Nucleus accumbens (tissue), 56 donors: ENCODE data around the gene TNFRSF14.
"Not testable (repeated sequence)": the region's sequence is repeated elsewhere in the genome, so short reads cannot be mapped to it uniquely, and the experiment has no call there.

Experiments used
- DNase-seq, 56 donors: peaks; one replicate each; lab custom pipeline; 2025; lab: John Stamatoyannopoulos, UW

The TNFRSF14 gene

GRCh38 chr1:2550309-2550861, 5.8 kb upstream of the TNFRSF14 start:
- not testable (repeated sequence) for DNase-seq

GRCh38 chr1:2551544-2551943, 4.6 kb upstream of the TNFRSF14 start:
- not testable (repeated sequence) for DNase-seq

- DNase-seq, result no peak
Observed at GRCh38 chr1:2552189-2552588, 4.0 kb upstream of the TNFRSF14 start.

GRCh38 chr1:2553076-2553475, 3.1 kb upstream of the TNFRSF14 start:
- DNase-seq, result not testable (repeated sequence)

- no peak for DNase-seq
Observed at GRCh38 chr1:2553871-2554620, 2.1 kb upstream of the TNFRSF14 start.

- peak in 3 of 56 donors; percentile 4 to 15 (median 11) for DNase-seq
Observed at GRCh38 chr1:2554621-2555387, 1.4 kb upstream of the TNFRSF14 start.

- peak in 19 of 56 donors; percentile 17 to 61 (median 29) for DNase-seq
Observed at GRCh38 chr1:2555634-2556276, 416 bp upstream of the TNFRSF14 start.

- DNase-seq, result no peak
Observed at GRCh38 chr1:2556678-2557481, 709 bp downstream of the TNFRSF14 start.

- no peak for DNase-seq
Observed at GRCh38 chr1:2557482-2558400, 1.6 kb downstream of the TNFRSF14 start.

- DNase-seq, result no peak
Observed at GRCh38 chr1:2558420-2558819, 2.2 kb downstream of the TNFRSF14 start.

- DNase-seq, result no peak
Observed at GRCh38 chr1:2558861-2559260, 2.7 kb downstream of the TNFRSF14 start.

GRCh38 chr1:2559509-2560298, 3.5 kb downstream of the TNFRSF14 start:
- no peak for DNase-seq

- DNase-seq, result no peak
Observed at GRCh38 chr1:2560299-2561073, 4.3 kb downstream of the TNFRSF14 start.

- DNase-seq, result no peak
Observed at GRCh38 chr1:2561446-2561845, 5.3 kb downstream of the TNFRSF14 start.

GRCh38 chr1:2561898-2562895, 6.0 kb downstream of the TNFRSF14 start:
- DNase-seq, result no peak

- DNase-seq, result no peak
Observed at GRCh38 chr1:2563205-2563604, 7.0 kb downstream of the TNFRSF14 start.
